ENCODE results near the gene ESM1. TPM values are rescaled to one million over a fixed set of nuclear protein-coding genes. Genes with fewer than 3 reads are reported as not detected.

ESM1 gene
- total RNA-seq: 84.6 and 212 TPM in 2 replicates

GRCh38 chr5:54985301-54986268, at the start of gene ESM1:
Gene ESM1 (minus strand): TSS chr5:54985593. CDS start chr5:54985517, 76 bp downstream.

Other genes with a start within 250 kb of the ESM1 start
- gene GZMK, start 38.7 kb upstream of the ESM1 start, total RNA-seq: 0.12 TPM in 1 of 2 replicates, not detected in the other
- gene GZMA, start 117.1 kb upstream of the ESM1 start, total RNA-seq: not detected in 2 replicates
- gene GPX8, start 174.6 kb upstream of the ESM1 start, total RNA-seq: 112 and 126 TPM in 2 replicates
- under 0.01 and 0.22 TPM in 2 replicates for gene CDC20B, start 187.6 kb upstream of the ESM1 start, total RNA-seq
- not detected in 2 replicates for gene MCIDAS, start 241.7 kb upstream of the ESM1 start, total RNA-seq
- 0.12 and 0.22 TPM in 2 replicates for gene CCNO, start 248.0 kb upstream of the ESM1 start, total RNA-seq